ENCODE measurements around the gene HSBP1.

DNA sequence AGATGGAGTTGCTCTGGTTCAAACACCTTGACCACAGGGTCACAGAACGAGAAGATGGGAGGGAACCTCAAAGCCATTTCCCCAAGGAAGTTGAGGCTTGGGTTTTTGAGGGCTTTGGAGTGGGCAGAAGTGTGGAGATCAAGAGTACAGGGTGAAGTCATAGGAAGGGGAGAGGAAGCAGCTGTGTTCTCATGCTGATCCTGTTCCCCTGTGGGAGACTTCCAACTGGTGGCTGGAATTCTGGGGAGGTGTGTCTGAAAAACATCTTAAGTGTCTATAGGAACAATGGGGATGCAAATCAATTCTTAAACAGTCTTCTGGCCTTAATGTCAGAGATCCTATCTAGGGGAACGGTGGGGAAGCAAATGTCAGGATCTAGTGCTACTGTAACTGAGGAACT is 38.8 kb upstream of the HSBP1 start:
- TF ChIP-seq, protein P1, sequence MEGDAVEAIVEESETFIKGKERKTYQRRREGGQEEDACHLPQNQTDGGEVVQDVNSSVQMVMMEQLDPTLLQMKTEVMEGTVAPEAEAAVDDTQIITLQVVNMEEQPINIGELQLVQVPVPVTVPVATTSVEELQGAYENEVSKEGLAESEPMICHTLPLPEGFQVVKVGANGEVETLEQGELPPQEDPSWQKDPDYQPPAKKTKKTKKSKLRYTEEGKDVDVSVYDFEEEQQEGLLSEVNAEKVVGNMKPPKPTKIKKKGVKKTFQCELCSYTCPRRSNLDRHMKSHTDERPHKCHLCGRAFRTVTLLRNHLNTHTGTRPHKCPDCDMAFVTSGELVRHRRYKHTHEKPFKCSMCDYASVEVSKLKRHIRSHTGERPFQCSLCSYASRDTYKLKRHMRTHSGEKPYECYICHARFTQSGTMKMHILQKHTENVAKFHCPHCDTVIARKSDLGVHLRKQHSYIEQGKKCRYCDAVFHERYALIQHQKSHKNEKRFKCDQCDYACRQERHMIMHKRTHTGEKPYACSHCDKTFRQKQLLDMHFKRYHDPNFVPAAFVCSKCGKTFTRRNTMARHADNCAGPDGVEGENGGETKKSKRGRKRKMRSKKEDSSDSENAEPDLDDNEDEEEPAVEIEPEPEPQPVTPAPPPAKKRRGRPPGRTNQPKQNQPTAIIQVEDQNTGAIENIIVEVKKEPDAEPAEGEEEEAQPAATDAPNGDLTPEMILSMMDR (IDR thresholded peaks at IDR 0.05): no peak
- no peak for TF ChIP-seq POLR2A (IDR thresholded peaks at IDR 0.05)

All from testis (tissue), 2 donors.